Testis (tissue), 5 donors: ENCODE measurements around the gene ZFP37. TPM values are rescaled to one million over a fixed set of nuclear protein-coding genes. Genes with fewer than 3 reads are reported as not detected.
"Not testable (repeated sequence)": the region's sequence is repeated elsewhere in the genome, so short reads cannot be mapped to it uniquely, and the experiment has no call there.

ENCODE experiments used
- DNase-seq: peaks from one replicate; pipeline ENCODE4 v3.0.0-alpha.2; 2019
- H3K27ac ChIP-seq, 2 donors: fragments of 200-600 bp; sonication (generic); one replicate each; pipeline ENCODE4 v1.5.1; 2019
- H3K27me3 ChIP-seq: fragments of 200-600 bp; sonication (generic); one replicate; pipeline ENCODE4 v1.5.1; 2019
- H3K36me3 ChIP-seq: fragments of 200-600 bp; sonication (generic); one replicate; pipeline ENCODE4 v1.5.1; 2017; ENCODE audit warnings: low read depth; ENCODE audit errors: missing control alignments
- H3K4me1 ChIP-seq: fragments of 200-600 bp; sonication (generic); one replicate; pipeline ENCODE4 v1.5.1; 2019
- H3K4me3 ChIP-seq, 2 donors: fragments of 200-600 bp; sonication (generic); one replicate each; pipeline ENCODE4 v1.5.1; 2017 to 2019
- H3K9me3 ChIP-seq: fragments of 200-600 bp; sonication (generic); one replicate; pipeline ENCODE4 v1.5.1; 2017
- CTCF ChIP-seq, 3 experiments: fragments of 450-650 bp in 2 of 3; fragments of 200-600 bp in 1 of 3; sonication (generic) in 1 of 3; IDR thresholded peaks; one replicate each; pipeline ENCODE4 v1.5.1; 2016 to 2019; ENCODE audit warnings: antibody characterized with exemption in 3 of 3, mild to moderate bottlenecking in 2 of 3, moderate library complexity in 1 of 3
- POLR2A ChIP-seq: fragments of 450-650 bp; IDR thresholded peaks from one replicate; pipeline ENCODE4 v1.6.1; 2017; ENCODE audit warnings: antibody characterized with exemption, mild to moderate bottlenecking, moderate library complexity
- WGBS, 2 donors: methylation state at CpG; one replicate each; pipeline ENCODE4 v1.1.5; 2018; 5-methylcytosine and 5-hydroxymethylcytosine counted together
- intact Hi-C: fragments of 100-400 bp; cut with DNase I; formaldehyde crosslinking; loops from one replicate; pipeline ENCODE4 v1.15.1; 2023; ENCODE audit warnings: low total_unique reads
- long read RNA-seq, 2 donors: transcript quantifications; one replicate each; lab custom pipeline, GENCODE V29; 2026
- polyA plus RNA-seq: library from polyadenylated mRNA; stranded (reverse); fragments of 350-450 nt; fragmentation: Illumina TruSeq; extraction: RNeasy Lipid Tissue Mini Kit (QIAGEN cat#74804); gene quantifications from one replicate; pipeline ENCODE4 v1.2.3, GENCODE V29; 2014; ENCODE audit warnings: low read depth, low replicate concordance; ENCODE audit not compliant: insufficient read depth
- total RNA-seq, 2 donors: library from RNA; depleted of rRNA; stranded (reverse); fragments of >200 nt; gene quantifications; one replicate each; pipeline ENCODE4 v1.2.3, GENCODE V29; 2016

ZFP37 gene
- 1 to 10 TPM; 3.4 to 3.5 TPM for total RNA-seq
- 1.3 TPM for polyA plus RNA-seq
- long read RNA-seq, donor 1, full-length matches to known transcripts: 3 of 3 reads
- long read RNA-seq, donor 1, partial matches to known transcripts: 0 of 3 reads
- long read RNA-seq, donor 1, other reads (novel, unspliced or antisense): 0 of 3 reads
- long read RNA-seq, donor 2, full-length matches to known transcripts: 2 of 2 reads
- long read RNA-seq, donor 2, partial matches to known transcripts: 0 of 2 reads
- long read RNA-seq, donor 2, other reads (novel, unspliced or antisense): 0 of 2 reads

DNA sequence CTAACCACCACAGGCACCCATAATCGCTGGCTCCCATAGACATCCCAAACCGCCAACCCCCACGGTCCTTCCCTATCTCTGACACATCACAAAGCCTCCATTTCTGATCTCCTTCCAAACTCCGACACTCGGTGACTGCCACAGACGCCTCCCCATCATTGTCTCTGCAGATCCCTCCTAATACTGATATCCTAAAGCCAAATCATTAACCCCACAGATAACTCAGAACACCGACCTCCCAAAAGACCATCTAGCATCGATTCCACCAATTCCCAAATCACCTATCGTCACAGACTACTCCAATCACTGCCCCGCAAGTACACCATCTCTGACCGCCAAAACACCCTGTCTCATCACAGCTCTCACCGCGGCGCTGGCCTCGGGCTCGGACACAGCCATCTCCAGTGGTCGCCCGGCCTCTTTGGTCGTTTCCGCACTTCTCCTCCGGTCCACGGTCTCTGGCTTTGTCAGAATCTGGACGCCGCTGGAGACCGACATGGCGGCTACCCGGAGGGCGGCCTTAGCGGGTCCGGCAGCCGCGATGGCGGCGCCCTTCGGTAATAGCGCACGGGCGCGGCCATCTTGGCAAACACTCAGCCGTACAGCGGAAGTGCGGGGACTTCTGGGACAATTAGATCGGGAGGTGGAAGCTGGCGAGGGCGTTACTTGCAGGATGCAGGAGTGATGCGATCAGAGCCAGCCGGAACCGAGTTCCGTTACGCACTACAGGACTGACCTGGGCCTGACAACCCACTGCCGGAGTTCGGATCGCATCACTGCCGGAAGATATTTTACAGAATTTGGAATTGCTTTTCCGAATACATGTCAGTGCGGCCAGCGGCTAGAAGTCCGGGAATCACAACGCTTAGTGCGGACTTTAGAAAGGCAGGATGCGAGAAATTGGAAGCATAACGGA, at the start of gene ZFP37:
ZFP37 (minus strand) TSS at position 534 of the 916 bp plus-strand sequence; CDS start at position 498, 36 bp downstream.
- no peaks in the 10 kb centered on the region for H3K9me3 ChIP-seq
- no peaks in the 10 kb centered on the region for H3K36me3 ChIP-seq
- peaks cover 2% of the 10 kb centered on the region for H3K27me3 ChIP-seq
- no peaks in the 10 kb centered on the region for H3K4me1 ChIP-seq
- 0 to 2% methylated on average over 40 to 59 of the region's 62 CpGs for WGBS, 2 donors
- H3K4me3 ChIP-seq: peak within 1 kb of the TSS; percentile 81 to 91
- peak within 1 kb of the TSS; percentile 81 to 83 for H3K27ac ChIP-seq
- intact Hi-C loops: no loop called here
- DNase-seq: peak; percentile 98
- TF ChIP-seq CTCF (IDR thresholded peaks at IDR 0.05) (no peak), POLR2A (no peak)

DNA sequence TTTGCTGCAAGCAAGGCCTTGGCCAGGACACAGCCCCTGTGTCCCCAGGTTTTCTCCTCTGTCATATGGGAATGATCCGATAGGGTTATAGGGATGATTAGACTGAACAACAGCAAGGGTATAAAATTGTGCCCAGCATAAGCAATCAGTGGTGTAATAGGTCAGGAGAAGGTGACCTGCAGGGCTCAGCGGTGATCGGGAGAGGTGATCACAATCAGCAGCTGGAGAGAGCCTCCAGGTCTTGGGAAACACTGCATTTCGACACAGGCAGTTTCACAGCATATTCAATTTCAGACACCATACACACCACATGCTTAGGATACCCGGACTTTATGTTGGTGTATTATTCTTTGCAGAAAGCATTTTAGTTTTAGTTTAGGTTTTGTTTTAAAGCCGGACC, 48.8 kb upstream of the ZFP37 start:
- H3K36me3 ChIP-seq, intact Hi-C loops, H3K27ac ChIP-seq, DNase-seq, H3K27me3 ChIP-seq, H3K4me1 ChIP-seq, H3K9me3 ChIP-seq, H3K4me3 ChIP-seq: not testable (repeated sequence)
- WGBS, 2 donors: no CpG with 5 or more reads among the region's 6 CpGs

DNA sequence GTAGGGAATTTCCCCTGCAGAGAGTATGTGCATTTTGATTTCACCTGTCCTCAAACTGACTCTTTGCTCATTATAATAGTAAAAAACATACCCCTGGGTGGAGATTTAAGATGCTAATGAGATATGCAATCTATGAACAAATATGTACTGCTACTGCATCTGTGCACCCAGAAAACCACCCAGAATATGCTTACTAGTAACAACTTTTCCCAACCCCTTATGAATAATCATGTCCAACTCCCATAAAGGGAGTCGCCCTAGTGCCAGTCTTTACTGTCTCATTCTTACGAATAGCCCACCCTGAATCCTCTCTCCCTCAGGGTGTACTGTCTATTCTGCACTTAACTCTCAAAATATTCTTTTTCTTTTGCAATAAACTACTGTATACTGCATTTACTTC, 39.0 kb upstream of the ZFP37 start:
- 71 to 77% methylated on average over 2 of the region's 2 CpGs for WGBS, 2 donors

DNA sequence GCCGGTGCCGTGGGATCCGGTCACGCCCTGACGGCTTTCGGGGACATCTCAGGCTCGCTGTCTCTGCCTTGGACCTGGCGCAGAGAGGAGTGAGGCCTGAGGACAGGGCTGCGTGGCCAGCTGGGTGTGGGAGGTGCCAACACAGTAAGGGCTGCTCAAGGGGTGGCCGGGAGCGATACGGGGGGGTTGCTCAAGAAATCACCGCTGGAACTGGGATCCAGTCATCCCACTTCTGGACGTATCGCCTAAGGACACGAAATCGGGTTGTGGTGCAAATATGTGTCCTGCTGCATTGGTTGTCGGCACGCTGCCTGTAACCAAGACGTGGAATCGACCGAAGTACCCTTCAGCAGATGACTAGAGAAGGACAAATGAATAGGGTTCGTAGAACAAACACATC, 33.4 kb upstream of the ZFP37 start:
- H3K9me3 ChIP-seq, DNase-seq, intact Hi-C loops, H3K4me1 ChIP-seq, H3K27me3 ChIP-seq, H3K27ac ChIP-seq, H3K4me3 ChIP-seq, H3K36me3 ChIP-seq: not testable (repeated sequence)
- WGBS, 2 donors: 18 to 45% methylated on average over 14 to 19 of the region's 23 CpGs

More for the DNA sequence above, 39.0 kb upstream of the ZFP37 start:
- no peak overlapping the region for H3K4me3 ChIP-seq
- H3K4me1 ChIP-seq: no peaks in the 10 kb centered on the region
- intact Hi-C loops: no loop called here
- H3K27me3 ChIP-seq: no peaks in the 10 kb centered on the region
- no peaks in the 10 kb centered on the region for H3K36me3 ChIP-seq
- H3K27ac ChIP-seq: no peak overlapping the region
- TF ChIP-seq POLR2A: no peak
- TF ChIP-seq CTCF (IDR thresholded peaks at IDR 0.05): no peak
- H3K9me3 ChIP-seq: no peaks in the 10 kb centered on the region
- DNase-seq: no peak

GRCh38 chr9:113089143-113089505, 32.6 kb upstream of the ZFP37 start:
- H3K27ac ChIP-seq, H3K36me3 ChIP-seq, H3K4me1 ChIP-seq, H3K27me3 ChIP-seq, H3K4me3 ChIP-seq, H3K9me3 ChIP-seq, DNase-seq, intact Hi-C loops: not testable (repeated sequence)
- WGBS, 2 donors: 6% methylated on average over 10 of the region's 25 CpGs; no CpG with 5 or more reads in 1 of the 2 donors

- H3K9me3 ChIP-seq, H3K27ac ChIP-seq, H3K4me3 ChIP-seq, H3K4me1 ChIP-seq, DNase-seq, H3K27me3 ChIP-seq, intact Hi-C loops, H3K36me3 ChIP-seq: not testable (repeated sequence)
- 5 to 26% methylated on average over 3 to 15 of the region's 30 CpGs for WGBS, 2 donors
Observed at GRCh38 chr9:113088456-113089142, 32.1 kb upstream of the ZFP37 start.

GRCh38 chr9:113062932-113063310, 6.4 kb upstream of the ZFP37 start:
- H3K27ac ChIP-seq, H3K4me3 ChIP-seq, H3K27me3 ChIP-seq, H3K9me3 ChIP-seq, H3K4me1 ChIP-seq, DNase-seq, H3K36me3 ChIP-seq, intact Hi-C loops: not testable (repeated sequence)
- 6 to 48% methylated on average over 19 to 20 of the region's 20 CpGs for WGBS, 2 donors

GRCh38 chr9:113062256-113062931, 5.9 kb upstream of the ZFP37 start:
- 9 to 33% methylated on average over 36 to 43 of the region's 44 CpGs for WGBS, 2 donors
- H3K4me3 ChIP-seq, intact Hi-C loops, DNase-seq, H3K9me3 ChIP-seq, H3K36me3 ChIP-seq, H3K27me3 ChIP-seq, H3K4me1 ChIP-seq, H3K27ac ChIP-seq: not testable (repeated sequence)
